OCI-LY3 (cell line): Measurements from ENCODE around the gene KTN1.

ENCODE experiments used
- H2AFZ ChIP-seq: fragments of 200-600, 300-600 bp; shearing (Covaris generic); 2 replicates; pipeline ENCODE4 v1.6.0; 2014; ENCODE audit warnings: antibody characterized with exemption, low read depth, low read length
- H3K27ac ChIP-seq: fragments of 200-600, 300-600 bp; sonication (generic); 2 replicates; pipeline ENCODE4 v1.5.1; 2014; ENCODE audit warnings: mild to moderate bottlenecking, low read length, moderate library complexity, mixed read lengths
- H3K27me3 ChIP-seq: fragments of 200-600, 300-600 bp; sonication (generic); 2 replicates; pipeline ENCODE4 v1.6.1; 2014; ENCODE audit warnings: low read depth, low read length, mixed read lengths
- H3K36me3 ChIP-seq: fragments of 200-600, 300-600 bp; sonication (generic); replicated peaks from 2 replicates; pipeline ENCODE3; 2014; ENCODE audit warnings: low read depth, low read length, mixed read lengths
- H3K4me1 ChIP-seq: fragments of 300-600, 200-600 bp; sonication (generic); 2 replicates; pipeline ENCODE4 v1.6.1; 2014; ENCODE audit warnings: low read length, mixed read lengths
- H3K4me2 ChIP-seq: fragments of 200-600, 300-600 bp; sonication (generic); 2 replicates; pipeline ENCODE4 v1.6.1; 2014; ENCODE audit warnings: low read length, mixed read lengths
- H3K4me3 ChIP-seq: fragments of 300-600, 200-600 bp; sonication (generic); 2 replicates; pipeline ENCODE4 v1.5.1; 2014; ENCODE audit warnings: antibody characterized with exemption, mild to moderate bottlenecking, low read length, moderate library complexity
- H3K79me2 ChIP-seq: fragments of 300-600, 200-600 bp; shearing (Covaris generic); 2 replicates; pipeline ENCODE4 v1.6.1; 2014; ENCODE audit warnings: mild to moderate bottlenecking, low read length, mixed read lengths
- H3K9ac ChIP-seq: fragments of 300-600, 200-600 bp; shearing (Covaris generic); 2 replicates; pipeline ENCODE4 v1.6.0; 2014; ENCODE audit warnings: mild to moderate bottlenecking, low read length, moderate library complexity
- H3K9me3 ChIP-seq: fragments of 200-600, 300-600 bp; shearing (Covaris generic); 2 replicates; pipeline ENCODE4 v1.6.1; 2014; ENCODE audit warnings: low read length, mixed read lengths; ENCODE audit not compliant: insufficient read depth
- H4K20me1 ChIP-seq: fragments of 200-600, 300-600 bp; sonication (generic); 2 replicates; pipeline ENCODE4 v1.6.1; 2016; ENCODE audit warnings: low read length, mixed read lengths; ENCODE audit not compliant: insufficient read depth
- CTCF ChIP-seq: fragments of 200-600, 300-600 bp; sonication (generic); IDR thresholded peaks from 2 replicates; pipeline ENCODE4 v1.5.1; 2014; ENCODE audit warnings: antibody characterized with exemption, low read length, low read depth
- EZH2phosphoT487 ChIP-seq: fragments of 200-600 bp; shearing (Covaris generic); IDR thresholded peaks from 2 replicates; pipeline ENCODE4 v1.6.1; 2018; ENCODE audit warnings: antibody characterized with exemption, mixed run types, low read depth

KTN1 gene

GRCh38 chr14:55665067-55665675 is 85.2 kb downstream of the KTN1 start:
- H3K4me2 ChIP-seq: peak overlapping the region; percentile 59
- no peak overlapping the region for H2AFZ ChIP-seq
- no peaks in the 10 kb centered on the region for H3K9me3 ChIP-seq
- H3K27ac ChIP-seq: peak overlapping the region; percentile 9; the same call in 1 of the 2 replicates
- peak overlapping the region; percentile 21 for H3K4me3 ChIP-seq
- TF ChIP-seq CTCF: no peak
- no peak for TF ChIP-seq EZH2phosphoT487
- no peak overlapping the region for H3K9ac ChIP-seq
- H3K79me2 ChIP-seq: peaks cover 4% of the 10 kb centered on the region; the same call in 1 of the 2 replicates
- H4K20me1 ChIP-seq: peaks cover 31% of the 10 kb centered on the region
- peaks cover 33% of the 10 kb centered on the region for H3K36me3 ChIP-seq
- no peaks in the 10 kb centered on the region for H3K27me3 ChIP-seq
- peaks cover 23% of the 10 kb centered on the region for H3K4me1 ChIP-seq

GRCh38 chr14:55667801-55668200 is 87.8 kb downstream of the KTN1 start:
- no peak for TF ChIP-seq CTCF
- TF ChIP-seq EZH2phosphoT487: no peak
- H3K9ac ChIP-seq: no peak overlapping the region
- no peaks in the 10 kb centered on the region for H3K9me3 ChIP-seq
- peaks cover 44% of the 10 kb centered on the region for H3K36me3 ChIP-seq
- H4K20me1 ChIP-seq: peaks cover 31% of the 10 kb centered on the region
- no peak overlapping the region for H3K4me3 ChIP-seq
- H3K4me1 ChIP-seq: peaks cover 23% of the 10 kb centered on the region
- H3K4me2 ChIP-seq: no peak overlapping the region
- no peak overlapping the region for H3K27ac ChIP-seq
- H3K27me3 ChIP-seq: no peaks in the 10 kb centered on the region
- peaks cover 4% of the 10 kb centered on the region; the same call in 1 of the 2 replicates for H3K79me2 ChIP-seq
- no peak overlapping the region for H2AFZ ChIP-seq

- H3K9me3 ChIP-seq: no peaks in the 10 kb centered on the region
- no peak overlapping the region for H3K27ac ChIP-seq
- no peak overlapping the region for H3K9ac ChIP-seq
- H2AFZ ChIP-seq: no peak overlapping the region
- no peaks in the 10 kb centered on the region for H3K4me1 ChIP-seq
- no peak overlapping the region for H3K4me2 ChIP-seq
- peaks cover under 1% of the 10 kb centered on the region; the same call in 1 of the 2 replicates for H4K20me1 ChIP-seq
- H3K79me2 ChIP-seq: no peaks in the 10 kb centered on the region
- TF ChIP-seq EZH2phosphoT487: no peak
- no peak for TF ChIP-seq CTCF
- no peak overlapping the region for H3K4me3 ChIP-seq
- peaks cover 53% of the 10 kb centered on the region for H3K36me3 ChIP-seq
- H3K27me3 ChIP-seq: no peaks in the 10 kb centered on the region
Measured at GRCh38 chr14:55671641-55672040, 91.6 kb downstream of the KTN1 start.

- Histone ChIP-seq H2AFZ (no peak overlapping the region), H3K27ac (no peak overlapping the region), H3K9ac (no peak overlapping the region), H3K36me3 (peaks cover 57% of the 10 kb centered on the region), H3K4me1 (no peaks in the 10 kb centered on the region), H3K79me2 (no peaks in the 10 kb centered on the region), H3K4me3 (no peak overlapping the region), H3K4me2 (no peak overlapping the region), H4K20me1 (no peaks in the 10 kb centered on the region), H3K9me3 (no peaks in the 10 kb centered on the region), H3K27me3 (no peaks in the 10 kb centered on the region)
- TF ChIP-seq EZH2phosphoT487: no peak
- TF ChIP-seq CTCF: no peak
Measured at GRCh38 chr14:55673048-55673447, 93.0 kb downstream of the KTN1 start.
